Astrocyte of the spinal cord (primary cell): ENCODE results near the gene MTA3.
"Not testable (repeated sequence)": the region's sequence is repeated elsewhere in the genome, so short reads cannot be mapped to it uniquely, and the experiment has no call there.

Experiments
- DNase-seq: peaks from one replicate; pipeline ENCODE4 v3.0.0; 2011; ENCODE audit warnings: low read depth, low spot score
- H3K4me3 ChIP-seq: 2 replicates; pipeline ENCODE4 v1.5.1; 2011; ENCODE audit warnings: low read depth, mild to moderate bottlenecking, low read length, moderate library complexity
- in situ Hi-C: cut with HindIII; loops from 2 replicates; pipeline ENCODE4 v1.10.0; 2017; ENCODE audit warnings: low sequenced_read_pairs
- TF ChIP-seq, protein P1 (sequence below): IDR thresholded peaks from 2 replicates; pipeline ENCODE4 v1.5.1; 2012; ENCODE audit warnings: low read depth, mild to moderate bottlenecking, low read length, inconsistent platforms

Gene MTA3

DNA sequence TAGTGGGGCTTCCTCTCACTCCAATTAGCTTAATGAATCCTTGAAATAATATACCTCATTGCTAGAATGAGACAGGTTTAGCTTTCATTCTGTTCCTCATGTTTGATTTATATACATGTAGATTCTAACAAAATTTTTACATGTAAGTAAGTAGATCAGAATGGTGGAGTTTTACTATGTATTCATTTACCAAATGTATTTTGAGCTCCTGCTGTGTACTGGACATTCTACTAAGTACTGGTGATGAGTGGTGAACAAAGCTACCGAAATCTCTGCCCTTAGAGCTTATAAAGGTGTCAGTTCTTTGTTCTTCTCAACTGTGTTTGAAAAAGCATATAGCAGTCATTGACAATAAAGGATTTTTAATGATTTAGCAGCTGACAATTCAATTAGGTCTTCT, 19.7 kb downstream of the MTA3 start:
- TF ChIP-seq, protein P1, sequence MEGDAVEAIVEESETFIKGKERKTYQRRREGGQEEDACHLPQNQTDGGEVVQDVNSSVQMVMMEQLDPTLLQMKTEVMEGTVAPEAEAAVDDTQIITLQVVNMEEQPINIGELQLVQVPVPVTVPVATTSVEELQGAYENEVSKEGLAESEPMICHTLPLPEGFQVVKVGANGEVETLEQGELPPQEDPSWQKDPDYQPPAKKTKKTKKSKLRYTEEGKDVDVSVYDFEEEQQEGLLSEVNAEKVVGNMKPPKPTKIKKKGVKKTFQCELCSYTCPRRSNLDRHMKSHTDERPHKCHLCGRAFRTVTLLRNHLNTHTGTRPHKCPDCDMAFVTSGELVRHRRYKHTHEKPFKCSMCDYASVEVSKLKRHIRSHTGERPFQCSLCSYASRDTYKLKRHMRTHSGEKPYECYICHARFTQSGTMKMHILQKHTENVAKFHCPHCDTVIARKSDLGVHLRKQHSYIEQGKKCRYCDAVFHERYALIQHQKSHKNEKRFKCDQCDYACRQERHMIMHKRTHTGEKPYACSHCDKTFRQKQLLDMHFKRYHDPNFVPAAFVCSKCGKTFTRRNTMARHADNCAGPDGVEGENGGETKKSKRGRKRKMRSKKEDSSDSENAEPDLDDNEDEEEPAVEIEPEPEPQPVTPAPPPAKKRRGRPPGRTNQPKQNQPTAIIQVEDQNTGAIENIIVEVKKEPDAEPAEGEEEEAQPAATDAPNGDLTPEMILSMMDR: no peak
- in situ Hi-C loops: no loop called here
- no peak for DNase-seq
- no peak overlapping the region for H3K4me3 ChIP-seq

DNA sequence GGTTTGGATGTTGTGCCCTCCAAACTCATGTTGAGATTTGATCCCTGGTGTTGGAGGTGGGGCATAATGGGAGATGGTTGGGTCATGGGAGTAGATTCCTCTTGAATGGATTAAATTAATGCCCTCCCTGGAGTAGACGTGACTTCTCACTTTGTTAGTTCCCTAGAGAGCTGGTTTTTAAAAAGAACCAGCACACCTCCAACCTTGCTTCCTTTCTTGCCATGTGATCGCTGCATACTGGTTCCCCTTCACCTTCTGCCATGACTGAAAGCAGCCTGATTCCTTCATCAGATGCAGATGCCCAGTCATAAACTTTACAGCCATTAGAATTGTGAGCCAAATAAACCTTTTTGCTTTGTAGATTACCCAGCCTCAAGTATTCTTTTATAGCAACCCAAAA, 21.7 kb downstream of the MTA3 start:
- in situ Hi-C loops: no loop called here
- no peak for DNase-seq
- no peak overlapping the region for H3K4me3 ChIP-seq
- TF ChIP-seq, protein P1: no peak

DNA sequence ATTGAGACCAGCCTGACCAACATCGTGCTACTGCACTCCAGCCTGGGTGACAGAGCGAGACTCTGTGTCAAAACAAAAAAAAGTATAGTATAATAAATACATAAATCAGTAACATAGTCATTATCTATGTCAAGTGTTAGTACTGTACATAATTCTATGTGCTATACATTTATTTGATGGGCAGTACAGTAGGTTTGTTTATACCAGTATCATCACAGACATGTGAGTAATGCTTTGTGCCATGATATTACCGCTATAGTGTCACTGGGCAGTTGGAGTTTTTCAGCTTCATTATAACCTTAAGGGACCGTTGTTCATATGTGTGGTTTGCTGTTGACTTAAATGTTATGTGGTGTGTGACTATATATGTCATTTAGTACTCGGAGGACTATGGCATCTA, 24.9 kb downstream of the MTA3 start:
- no peak for DNase-seq
- H3K4me3 ChIP-seq: no peak overlapping the region
- TF ChIP-seq, protein P1: no peak
- in situ Hi-C loops: no loop called here

DNA sequence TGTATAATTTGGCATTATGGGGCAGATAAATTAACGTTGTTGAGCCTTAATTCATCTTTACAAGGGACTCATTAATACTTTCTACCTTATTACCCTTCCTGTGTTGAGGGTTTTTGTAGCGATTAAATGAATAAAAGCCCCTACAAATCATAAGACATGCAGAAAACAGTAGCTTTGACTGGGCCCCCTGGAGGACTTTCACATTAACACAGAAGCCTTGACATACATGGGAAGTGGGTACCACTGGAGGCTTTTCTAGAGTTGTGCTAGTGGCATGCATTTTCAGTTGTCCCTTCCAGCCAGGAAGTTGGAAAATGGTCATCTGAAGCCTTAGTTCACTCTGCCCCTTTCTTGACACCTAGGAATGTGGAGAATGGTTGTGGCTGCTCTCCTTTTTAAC, 30.2 kb downstream of the MTA3 start:
- no peak for DNase-seq
- no peak overlapping the region for H3K4me3 ChIP-seq
- in situ Hi-C loops: no loop called here
- TF ChIP-seq, protein P1: no peak

DNA sequence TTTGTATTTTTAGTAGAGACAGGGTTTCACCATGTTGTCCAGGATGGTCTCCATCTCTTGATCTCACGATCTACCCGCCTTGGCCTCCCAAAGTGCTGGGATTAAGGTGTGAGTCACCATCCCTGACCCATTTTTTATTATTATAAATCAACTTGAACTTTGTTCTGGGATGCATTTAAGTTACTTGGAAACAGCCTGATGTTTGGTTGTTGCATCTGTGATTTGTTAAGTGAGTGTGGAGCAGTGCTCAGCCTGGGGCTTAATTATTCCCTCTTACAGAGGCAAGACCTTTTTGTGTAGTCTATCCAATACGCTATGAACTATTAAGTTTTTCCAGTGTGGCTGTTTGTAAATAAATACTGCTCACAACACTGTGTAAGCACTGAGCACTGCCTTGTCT, 32.6 kb downstream of the MTA3 start:
- in situ Hi-C loops: no loop called here
- no peak overlapping the region for H3K4me3 ChIP-seq
- DNase-seq: no peak
- TF ChIP-seq, protein P1: no peak

DNA sequence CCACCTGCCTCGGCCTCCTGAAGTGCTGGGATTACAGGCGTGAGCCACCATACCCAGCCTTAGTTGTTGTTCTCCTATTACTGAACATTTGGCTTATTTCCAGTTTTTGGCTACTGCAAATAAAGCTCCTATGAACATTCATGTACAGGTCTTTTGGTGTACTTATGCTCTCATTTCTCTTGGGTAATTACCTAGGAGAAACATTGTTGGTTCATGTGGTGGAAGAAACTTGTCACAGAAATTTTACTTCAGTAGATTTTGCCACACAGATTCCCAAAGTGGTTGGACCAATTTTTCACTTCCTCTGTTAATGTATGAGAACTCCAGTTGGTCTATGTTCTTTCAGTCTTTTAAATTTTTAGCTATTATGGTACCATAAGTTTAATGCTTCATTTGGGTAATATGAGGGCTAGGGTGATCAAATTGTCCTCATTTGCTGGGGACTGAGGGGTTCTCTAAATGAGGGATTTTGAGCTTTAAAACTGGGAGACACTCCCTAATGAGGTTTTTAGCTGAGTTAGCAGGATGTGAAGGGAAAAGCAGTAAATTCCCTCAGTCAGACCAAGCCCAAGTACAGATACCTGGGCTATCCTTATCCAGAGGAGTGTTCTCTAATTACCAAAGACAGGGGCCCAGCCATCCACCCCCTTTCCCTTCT, 33.9 kb downstream of the MTA3 start:
- TF ChIP-seq, protein P1: no peak
- no peak for DNase-seq
- no peak overlapping the region for H3K4me3 ChIP-seq
- in situ Hi-C loops: no loop called here

DNA sequence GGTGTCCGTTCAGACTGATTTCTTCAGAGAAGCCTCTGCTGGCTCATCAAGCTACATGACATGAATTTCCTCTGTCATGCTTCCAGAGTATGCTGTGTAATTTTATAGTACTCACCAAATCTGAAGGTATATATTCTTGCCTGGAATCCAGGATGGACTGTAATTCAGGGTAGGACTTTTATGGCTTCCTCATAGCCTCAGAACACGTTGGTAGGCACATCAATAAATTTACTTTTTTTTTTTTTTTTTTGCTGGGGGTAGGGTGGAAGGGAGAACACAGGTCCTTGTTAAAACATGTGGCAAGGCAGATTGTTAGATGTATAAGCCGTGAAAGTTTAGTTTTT, 34.4 kb downstream of the MTA3 start:
- no peak for DNase-seq
- in situ Hi-C loops: no loop called here
- H3K4me3 ChIP-seq: no peak overlapping the region
- TF ChIP-seq, protein P1: no peak

DNA sequence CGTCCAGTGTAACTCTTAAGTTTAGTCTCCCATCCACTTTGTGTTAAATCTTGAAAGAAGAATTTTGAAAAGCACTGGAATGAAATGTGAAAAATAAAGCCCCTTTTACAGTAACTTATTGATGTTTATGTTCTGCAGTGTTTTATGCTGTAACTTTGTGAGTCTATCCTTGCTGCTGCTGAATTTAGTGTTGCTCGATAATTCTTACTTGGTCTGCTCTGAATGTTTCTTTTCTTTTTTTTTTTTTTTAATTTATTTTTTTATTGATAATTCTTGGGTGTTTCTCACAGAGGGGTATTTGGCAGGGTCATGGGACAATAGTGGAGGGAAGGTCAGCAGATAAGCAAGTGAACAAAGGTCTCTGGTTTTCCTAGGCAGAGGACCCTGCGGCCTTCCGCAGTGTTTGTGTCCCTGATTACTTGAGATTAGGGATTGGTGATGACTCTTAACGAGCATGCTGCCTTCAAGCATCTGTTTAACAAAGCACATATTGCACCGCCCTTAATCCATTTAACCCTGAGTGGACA, 36.0 kb downstream of the MTA3 start:
- H3K4me3 ChIP-seq, DNase-seq, in situ Hi-C loops: not testable (repeated sequence)

DNA sequence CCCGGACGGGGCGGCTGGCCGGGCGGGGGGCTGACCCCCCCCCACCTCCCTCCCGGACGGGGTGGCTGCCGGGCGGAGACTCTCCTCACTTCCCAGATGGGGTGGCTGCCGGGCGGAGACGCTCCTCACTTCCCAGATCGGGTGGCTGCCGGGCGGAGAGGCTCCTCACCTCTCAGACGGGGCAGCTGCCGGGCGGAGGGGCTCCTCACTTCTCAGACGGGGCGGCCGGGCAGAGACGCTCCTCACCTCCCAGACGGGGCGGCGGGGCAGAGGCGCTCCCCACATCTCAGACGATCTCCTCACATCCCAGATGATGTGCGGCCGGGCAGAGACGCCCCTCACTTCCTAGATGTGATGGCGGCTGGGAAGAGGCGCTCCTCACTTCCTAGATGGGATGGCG, 37.7 kb downstream of the MTA3 start:
- in situ Hi-C loops, DNase-seq, H3K4me3 ChIP-seq: not testable (repeated sequence)
